A549 (cell line): Measurements from ENCODE around the gene ABCC6. TPM values are rescaled to one million over a fixed set of nuclear protein-coding genes. Genes with fewer than 3 reads are reported as not detected.
A peak's percentile ranks its signal among the peaks of the same experiment; 100 is the strongest.

Experiments used
- ATAC-seq, 2 experiments: fragments of 200-7000 bp in 1 of 2; fragments of >200 bp in 1 of 2; cut with Nextera tagmentation in 1 of 2; cut with Tn5 transposase in 1 of 2; 3 replicates each; pipeline versions ENCODE4 v1.8.0 to v1.9.1; 2018 to 2020; ENCODE audit warnings: mild to moderate bottlenecking in 1 of 2, moderate library complexity in 1 of 2
- CTCF ChIA-PET: fragments of 300-600 bp; sonication (Branson Sonifier 250); formaldehyde crosslinking; extraction: SDS; loops from one replicate; lab custom pipeline; 2021; ENCODE audit warnings: antibody characterized with exemption, inconsistent platforms; lab: Yijun Ruan, JAX
- POLR2A ChIA-PET: fragments of 350-600 bp; formaldehyde crosslinking; extraction: SDS; loops from one replicate; lab custom pipeline; 2021; ENCODE audit warnings: antibody characterized with exemption, inconsistent platforms; lab: Yijun Ruan, JAX
- DNase-seq, 2 experiments: peaks; one replicate each; pipeline versions ENCODE4 v3.0.0 to v3.0.0-alpha.2; 2011 to 2016; ENCODE audit warnings: low read depth in 1 of 2, low spot score in 1 of 2
- FAIRE-seq: peaks from 2 replicates; lab custom pipeline; 2011; peaks lifted over from hg19 to GRCh38; lab: Jason Lieb, UNC
- H3K27ac ChIP-seq, 2 experiments: fragments of >200 bp; sonication (Bioruptor Twin); formaldehyde crosslinking; 3 replicates each; pipeline ENCODE4 v1.5.1; 2016 to 2017
- H3K4me1 ChIP-seq: fragments of >200 bp; sonication (Bioruptor Twin); formaldehyde crosslinking; 3 replicates; pipeline ENCODE4 v1.6.1; 2016
- H3K4me2 ChIP-seq: fragments of >200 bp; sonication (Bioruptor Twin); formaldehyde crosslinking; 3 replicates; pipeline ENCODE4 v1.6.1; 2016
- H3K4me3 ChIP-seq: fragments of >200 bp; sonication (Bioruptor Twin); formaldehyde crosslinking; 3 replicates; pipeline ENCODE4 v1.5.1; 2016
- H3K9me3 ChIP-seq: fragments of >200 bp; sonication (Bioruptor Twin); formaldehyde crosslinking; 3 replicates; pipeline ENCODE4 v1.6.1; 2016
- CBX2 ChIP-seq: fragments of 200-600 bp; sonication (generic); IDR thresholded peaks from 2 replicates; pipeline ENCODE4 v1.6.1; 2016; ENCODE audit warnings: low read depth, mild to moderate bottlenecking, borderline replicate concordance
- CBX8 ChIP-seq: fragments of 200-600 bp; sonication (generic); IDR thresholded peaks from 2 replicates; pipeline ENCODE4 v1.6.1; 2016
- CHD2 ChIP-seq: fragments of 150-350 bp; IDR thresholded peaks from 2 replicates; pipeline ENCODE4 v1.6.1; 2014; ENCODE audit warnings: low read length; ENCODE audit not compliant: partially characterized antibody
- CHD4 ChIP-seq: fragments of 200-600 bp; sonication (generic); IDR thresholded peaks from 2 replicates; pipeline ENCODE4 v1.6.1; 2016; ENCODE audit warnings: antibody characterized with exemption, mild to moderate bottlenecking, borderline replicate concordance
- EP300 ChIP-seq, 2 experiments: fragments of >200 bp; sonication (Bioruptor Twin); formaldehyde crosslinking; IDR thresholded peaks; 2 replicates in 1 of 2; 3 replicates in 1 of 2; pipeline ENCODE4 v1.6.1; 2016 to 2017
- FOSB ChIP-seq: fragments of 250-450 bp; sonication (Bioruptor Pico); IDR thresholded peaks from 2 replicates; pipeline ENCODE4 v1.5.0; 2020; ENCODE audit warnings: mild to moderate bottlenecking, moderate library complexity
- FOSL2 ChIP-seq, 2 experiments: fragments of 450-650 bp in 1 of 2; fragments of >200 bp in 1 of 2; sonication (Bioruptor Twin) in 1 of 2; formaldehyde crosslinking; IDR thresholded peaks; 2 replicates each; pipeline versions ENCODE4 v1.5.0 to v1.6.1; 2016 to 2020; ENCODE audit warnings: mild to moderate bottlenecking in 1 of 2, moderate library complexity in 1 of 2
- HOXB5 ChIP-seq: fragments of 250-450 bp; sonication (Bioruptor Pico); IDR thresholded peaks from 2 replicates; pipeline ENCODE4 v1.5.0; 2020; ENCODE audit warnings: mild to moderate bottlenecking, moderate library complexity
- KDM5A ChIP-seq: fragments of 200-600 bp; sonication (generic); IDR thresholded peaks from 2 replicates; pipeline ENCODE4 v1.6.1; 2016; ENCODE audit warnings: antibody characterized with exemption, mild to moderate bottlenecking
- NFE2L2 ChIP-seq: fragments of 150-350 bp; conservative IDR thresholded peaks from 2 replicates; pipeline ENCODE4 v1.6.1; 2014; ENCODE audit warnings: low read length
- NPAS2 ChIP-seq: fragments of 250-450 bp; sonication (Bioruptor Pico); IDR thresholded peaks from 2 replicates; pipeline ENCODE4 v1.8.0; 2022; ENCODE audit warnings: mild to moderate bottlenecking, moderate library complexity, borderline replicate concordance
- NR3C1 ChIP-seq: fragments of >200 bp; sonication (Bioruptor Twin); formaldehyde crosslinking; IDR thresholded peaks from 3 replicates; pipeline ENCODE4 v1.6.1; 2017
- PHF8 ChIP-seq: fragments of 200-600 bp; sonication (generic); IDR thresholded peaks from 2 replicates; pipeline ENCODE4 v1.6.1; 2016; ENCODE audit warnings: low read depth, mild to moderate bottlenecking, antibody characterized with exemption, moderate library complexity, borderline replicate concordance
- RAD21 ChIP-seq, 2 experiments: fragments of >200 bp in 1 of 2; sonication (Bioruptor Twin) in 1 of 2; formaldehyde crosslinking in 1 of 2; IDR thresholded peaks in 1 of 2; conservative IDR thresholded peaks in 1 of 2; 2 replicates in 1 of 2; 3 replicates in 1 of 2; pipeline ENCODE4 v1.6.1; 2012 to 2018; ENCODE audit warnings: inconsistent platforms in 1 of 2
- RCOR1 ChIP-seq: fragments of 150-350 bp; IDR thresholded peaks from 2 replicates; pipeline ENCODE4 v1.6.1; 2014; ENCODE audit warnings: antibody characterized with exemption, low read length, low read depth
- SREBF2 ChIP-seq: fragments of 450-650 bp; IDR thresholded peaks from 2 replicates; pipeline ENCODE4 v1.6.1; 2014; ENCODE audit warnings: mild to moderate bottlenecking, moderate library complexity
- TFCP2L1 ChIP-seq: fragments of 250-450 bp; sonication (Bioruptor Pico); IDR thresholded peaks from 2 replicates; pipeline ENCODE4 v1.5.0; 2021; ENCODE audit warnings: mild to moderate bottlenecking
- ZC3H11A ChIP-seq: fragments of 450-650 bp; IDR thresholded peaks from 2 replicates; pipeline ENCODE4 v1.6.1; 2014; ENCODE audit warnings: antibody characterized with exemption, mild to moderate bottlenecking
- ZFP36 ChIP-seq: fragments of 450-650 bp; IDR thresholded peaks from 2 replicates; pipeline ENCODE4 v1.6.1; 2014; ENCODE audit warnings: borderline replicate concordance; ENCODE audit not compliant: partially characterized antibody
- ZSCAN20 ChIP-seq: fragments of 250-450 bp; sonication (Bioruptor Pico); IDR thresholded peaks from 2 replicates; pipeline ENCODE4 v1.8.0; 2022; ENCODE audit warnings: mild to moderate bottlenecking, moderate library complexity
- WGBS: methylation state at CpG from one replicate; pipeline ENCODE4 v1.1.6; 2017; ENCODE audit errors: missing lambda C conversion rate; 5-methylcytosine and 5-hydroxymethylcytosine counted together
- polyA plus RNA-seq, 4 experiments: library from polyadenylated mRNA; depleted of rRNA in 3 of 4; stranded (reverse); fragments of >200 nt; fragmentation: RNase III in 1 of 4; extraction: RNeasy Plus Mini Kit Qiagen cat#74134 plus additional on column Dnase treatment in 1 of 4; gene quantifications; 2 replicates in 3 of 4; 3 replicates in 1 of 4; pipeline ENCODE4 v1.2.3, GENCODE V29; 2011 to 2017
- TF ChIP-seq, protein P1 (sequence below): fragments of 250-450 bp; sonication (Bioruptor Pico); IDR thresholded peaks from 2 replicates; pipeline ENCODE4 v1.5.0; 2021; ENCODE audit warnings: mild to moderate bottlenecking, moderate library complexity, borderline replicate concordance
- TF ChIP-seq, protein P2 (sequence below): IDR thresholded peaks from 2 replicates; pipeline ENCODE4 v1.6.1; 2012
- TF ChIP-seq, protein P3 (sequence below): fragments of >200 bp; sonication (Bioruptor Twin); formaldehyde crosslinking; IDR thresholded peaks from 3 replicates; pipeline ENCODE4 v1.5.1; 2016
- TF ChIP-seq, protein P4 (sequence below): fragments of 250-450 bp; sonication (Bioruptor Pico); IDR thresholded peaks from 2 replicates; pipeline ENCODE4 v1.5.0; 2020; ENCODE audit warnings: low read depth, mild to moderate bottlenecking, moderate library complexity

The ABCC6 gene
- polyA plus RNA-seq, 2 of the 4 experiments (the other 2 are of a cell fraction): 3.6 to 5.0 TPM

DNA sequence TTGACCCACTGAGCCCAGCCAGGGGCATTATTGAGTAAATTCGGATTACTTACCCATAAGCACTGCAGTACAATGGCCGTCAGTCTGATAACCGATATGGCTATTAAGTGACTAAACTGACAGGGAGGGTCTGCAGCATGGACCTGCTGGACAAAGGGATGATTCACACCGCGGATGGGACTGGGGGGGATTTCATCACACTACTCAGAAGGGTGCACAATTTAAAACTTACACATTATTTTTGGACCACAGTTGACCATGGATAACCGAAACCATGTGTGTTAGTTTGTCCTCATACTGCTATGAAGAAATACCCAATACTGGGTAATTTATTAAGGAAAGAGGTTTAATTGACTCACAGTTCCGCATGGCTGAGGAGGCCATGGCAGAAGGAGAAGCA is 106.5 kb downstream of the ABCC6 start:
- ATAC-seq (no peak), DNase-seq (no peak), FAIRE-seq (no peak)
- 95% methylated on average over 7 of the region's 7 CpGs for WGBS
- H3K9me3 ChIP-seq: peaks cover 3% of the 10 kb centered on the region; the same call in 1 of the 3 replicates
- H3K4me2 ChIP-seq: no peak overlapping the region
- TF ChIP-seq SREBF2 (no peak), FOSL2 (IDR thresholded peaks at IDR 0.05) (no peak), FOSL2 (CRISPR knock-in tag; IDR thresholded peaks at IDR 0.05) (no peak), CHD2 (no peak), EP300 (IDR thresholded peaks at IDR 0.05) (no peak), CBX8 (no peak)
- no peak overlapping the region for H3K4me3 ChIP-seq
- POLR2A ChIA-PET: no interaction called here
- CTCF ChIA-PET: interaction anchor here (0.5 to 1.4 kb wide), 2 partner anchors 10 to 11 kb away, joined by 3 to 6 read pairs; no protein-coding TSS in a partner anchor
- H3K4me1 ChIP-seq: no peaks in the 10 kb centered on the region
- H3K27ac ChIP-seq: no peak overlapping the region

DNA sequence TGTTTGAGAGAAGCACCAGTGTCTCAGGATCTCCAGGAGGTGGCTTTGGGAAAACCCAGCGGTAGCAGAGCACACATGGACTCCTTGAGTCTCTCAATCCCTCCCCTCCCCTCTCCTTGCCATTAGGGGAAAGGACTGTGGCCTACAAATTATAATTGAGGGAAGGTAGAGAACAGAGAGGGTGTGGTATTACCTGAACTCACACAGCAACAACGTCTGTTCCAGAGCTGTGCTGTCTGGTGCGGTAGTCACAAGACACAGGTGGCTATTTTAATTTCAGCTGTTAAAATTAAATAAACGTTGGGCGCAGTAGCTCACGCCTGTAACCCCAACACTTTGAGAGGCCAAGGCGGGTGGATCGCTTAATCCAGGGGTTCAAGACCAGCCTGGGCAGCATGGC is 110.2 kb downstream of the ABCC6 start:
- FAIRE-seq (no peak), ATAC-seq (no peak), DNase-seq (no peak)
- 93% methylated on average over 8 of the region's 8 CpGs for WGBS
- TF ChIP-seq HOXB5 (CRISPR knock-in tag): no peak
- peak; percentile 16; the same call in 1 of the 2 replicates for TF ChIP-seq CHD4
- no peak for TF ChIP-seq TFCP2L1 (CRISPR knock-in tag)
- TF ChIP-seq ZFP36: peak; percentile 60
- POLR2A ChIA-PET: no interaction called here
- no peak overlapping the region for H3K4me2 ChIP-seq
- no peak overlapping the region for H3K4me3 ChIP-seq
- H3K9me3 ChIP-seq: peaks cover 2% of the 10 kb centered on the region; the same call in 1 of the 3 replicates
- H3K27ac ChIP-seq: no peak overlapping the region
- H3K4me1 ChIP-seq: no peaks in the 10 kb centered on the region
- CTCF ChIA-PET: no interaction called here

DNA sequence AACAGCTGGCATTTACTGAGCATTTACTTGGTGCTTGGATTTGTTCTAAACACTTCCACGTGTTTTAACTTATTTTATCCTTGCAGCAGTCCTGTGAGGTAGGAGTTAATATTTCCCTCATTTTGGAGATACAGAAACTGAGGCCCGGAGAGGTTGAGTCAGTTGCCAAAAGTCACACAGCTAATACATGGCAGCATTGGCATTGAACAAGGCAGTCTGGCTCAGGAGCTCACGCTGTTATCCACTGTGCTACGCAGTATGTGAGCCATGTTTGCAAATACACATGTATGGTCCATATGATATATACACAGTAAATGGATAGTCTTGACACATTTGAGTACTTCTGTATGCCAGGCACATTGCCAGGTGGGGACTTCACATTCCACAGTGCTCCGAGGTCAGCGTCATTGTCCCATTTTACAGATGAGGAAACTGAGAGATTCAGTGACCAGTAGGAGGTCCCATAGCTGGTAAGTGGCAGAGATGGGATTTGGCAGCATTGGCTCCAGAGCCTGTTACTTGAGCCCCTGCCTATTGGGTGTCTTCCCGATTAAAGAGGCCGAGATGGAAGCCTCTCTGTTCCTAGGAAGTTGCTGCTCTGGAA is 110.7 kb downstream of the ABCC6 start:
- 83% methylated on average over 8 of the region's 8 CpGs for WGBS
- CTCF ChIA-PET: interaction anchor here (0.5 to 1.8 kb wide), 3 partner anchors 70 to 356 kb away, joined by 3 to 4 read pairs (median 3); no protein-coding TSS in a partner anchor
- ATAC-seq: no peak

DNA sequence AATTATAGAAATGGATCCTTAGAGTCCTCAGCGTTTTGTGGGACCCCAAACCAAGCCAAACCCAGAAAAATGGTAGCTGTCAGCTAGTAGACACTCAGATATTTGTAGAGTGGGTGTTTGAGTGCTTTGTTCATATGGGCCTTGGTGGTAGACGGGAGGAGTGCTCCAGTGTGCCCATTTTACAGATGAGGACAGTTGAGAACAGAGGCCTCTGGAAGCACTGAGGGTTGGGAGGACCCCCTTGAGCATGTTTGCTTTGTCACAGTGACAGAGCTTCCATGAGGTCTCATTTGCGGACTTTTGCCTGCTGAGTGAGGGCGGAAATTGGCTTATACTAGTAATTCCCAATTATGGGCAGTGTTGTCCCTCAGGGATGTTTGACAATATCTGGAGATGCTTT is 111.7 kb downstream of the ABCC6 start:
- FAIRE-seq (no peak), ATAC-seq (no peak), DNase-seq (no peak)
- 90% methylated on average over 4 of the region's 4 CpGs for WGBS
- Histone ChIP-seq H3K4me3 (no peak overlapping the region), H3K4me2 (no peak overlapping the region), H3K4me1 (no peaks in the 10 kb centered on the region), H3K27ac (no peak overlapping the region), H3K9me3 (no peaks in the 10 kb centered on the region)
- POLR2A ChIA-PET: no interaction called here
- CTCF ChIA-PET: interaction anchor here (1.3 to 1.8 kb wide), 3 partner anchors 8 to 237 kb away, joined by 4 to 5 read pairs (median 4); no protein-coding TSS in a partner anchor
- TF ChIP-seq NPAS2 (CRISPR knock-in tag) (no peak), ZSCAN20 (CRISPR knock-in tag) (no peak), NFE2L2 (no peak), CBX2 (no peak), RAD21 (conservative IDR thresholded peaks at IDR 0.05 in 1 of 2, IDR thresholded peaks at IDR 0.05 in 1 of 2) (no peak), ZC3H11A (no peak), NR3C1 (no peak), KDM5A (no peak), PHF8 (no peak), FOSB (no peak), CHD4 (0 out of 2 replicates have a peak, but pooled peaks have one; percentile 24), HOXB5 (CRISPR knock-in tag) (no peak)
- TF ChIP-seq, protein P1, sequence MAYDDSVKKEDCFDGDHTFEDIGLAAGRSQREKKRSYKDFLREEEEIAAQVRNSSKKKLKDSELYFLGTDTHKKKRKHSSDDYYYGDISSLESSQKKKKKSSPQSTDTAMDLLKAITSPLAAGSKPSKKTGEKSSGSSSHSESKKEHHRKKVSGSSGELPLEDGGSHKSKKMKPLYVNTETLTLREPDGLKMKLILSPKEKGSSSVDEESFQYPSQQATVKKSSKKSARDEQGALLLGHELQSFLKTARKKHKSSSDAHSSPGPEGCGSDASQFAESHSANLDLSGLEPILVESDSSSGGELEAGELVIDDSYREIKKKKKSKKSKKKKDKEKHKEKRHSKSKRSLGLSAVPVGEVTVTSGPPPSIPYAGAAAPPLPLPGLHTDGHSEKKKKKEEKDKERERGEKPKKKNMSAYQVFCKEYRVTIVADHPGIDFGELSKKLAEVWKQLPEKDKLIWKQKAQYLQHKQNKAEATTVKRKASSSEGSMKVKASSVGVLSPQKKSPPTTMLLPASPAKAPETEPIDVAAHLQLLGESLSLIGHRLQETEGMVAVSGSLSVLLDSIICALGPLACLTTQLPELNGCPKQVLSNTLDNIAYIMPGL (CRISPR knock-in tag): no peak
- TF ChIP-seq, protein P2, sequence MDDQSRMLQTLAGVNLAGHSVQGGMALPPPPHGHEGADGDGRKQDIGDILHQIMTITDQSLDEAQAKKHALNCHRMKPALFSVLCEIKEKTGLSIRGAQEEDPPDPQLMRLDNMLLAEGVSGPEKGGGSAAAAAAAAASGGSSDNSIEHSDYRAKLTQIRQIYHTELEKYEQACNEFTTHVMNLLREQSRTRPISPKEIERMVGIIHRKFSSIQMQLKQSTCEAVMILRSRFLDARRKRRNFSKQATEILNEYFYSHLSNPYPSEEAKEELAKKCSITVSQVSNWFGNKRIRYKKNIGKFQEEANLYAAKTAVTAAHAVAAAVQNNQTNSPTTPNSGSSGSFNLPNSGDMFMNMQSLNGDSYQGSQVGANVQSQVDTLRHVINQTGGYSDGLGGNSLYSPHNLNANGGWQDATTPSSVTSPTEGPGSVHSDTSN: no peak
- TF ChIP-seq, protein P3, sequence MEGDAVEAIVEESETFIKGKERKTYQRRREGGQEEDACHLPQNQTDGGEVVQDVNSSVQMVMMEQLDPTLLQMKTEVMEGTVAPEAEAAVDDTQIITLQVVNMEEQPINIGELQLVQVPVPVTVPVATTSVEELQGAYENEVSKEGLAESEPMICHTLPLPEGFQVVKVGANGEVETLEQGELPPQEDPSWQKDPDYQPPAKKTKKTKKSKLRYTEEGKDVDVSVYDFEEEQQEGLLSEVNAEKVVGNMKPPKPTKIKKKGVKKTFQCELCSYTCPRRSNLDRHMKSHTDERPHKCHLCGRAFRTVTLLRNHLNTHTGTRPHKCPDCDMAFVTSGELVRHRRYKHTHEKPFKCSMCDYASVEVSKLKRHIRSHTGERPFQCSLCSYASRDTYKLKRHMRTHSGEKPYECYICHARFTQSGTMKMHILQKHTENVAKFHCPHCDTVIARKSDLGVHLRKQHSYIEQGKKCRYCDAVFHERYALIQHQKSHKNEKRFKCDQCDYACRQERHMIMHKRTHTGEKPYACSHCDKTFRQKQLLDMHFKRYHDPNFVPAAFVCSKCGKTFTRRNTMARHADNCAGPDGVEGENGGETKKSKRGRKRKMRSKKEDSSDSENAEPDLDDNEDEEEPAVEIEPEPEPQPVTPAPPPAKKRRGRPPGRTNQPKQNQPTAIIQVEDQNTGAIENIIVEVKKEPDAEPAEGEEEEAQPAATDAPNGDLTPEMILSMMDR: no peak

More for the DNA sequence above, 110.7 kb downstream of the ABCC6 start:
- H3K4me3 ChIP-seq: no peak overlapping the region
- no peak for TF ChIP-seq CBX8
- peak; percentile 87 for TF ChIP-seq ZFP36
- TF ChIP-seq, protein P4, sequence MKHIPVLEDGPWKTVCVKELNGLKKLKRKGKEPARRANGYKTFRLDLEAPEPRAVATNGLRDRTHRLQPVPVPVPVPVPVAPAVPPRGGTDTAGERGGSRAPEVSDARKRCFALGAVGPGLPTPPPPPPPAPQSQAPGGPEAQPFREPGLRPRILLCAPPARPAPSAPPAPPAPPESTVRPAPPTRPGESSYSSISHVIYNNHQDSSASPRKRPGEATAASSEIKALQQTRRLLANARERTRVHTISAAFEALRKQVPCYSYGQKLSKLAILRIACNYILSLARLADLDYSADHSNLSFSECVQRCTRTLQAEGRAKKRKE (CRISPR knock-in tag): no peak
- peak; percentile 59; the same call in 1 of the 2 replicates for TF ChIP-seq CHD4
- TF ChIP-seq RCOR1: no peak
- H3K27ac ChIP-seq: no peak overlapping the region
- no peak for FAIRE-seq
- no peak overlapping the region for H3K4me2 ChIP-seq
- H3K4me1 ChIP-seq: no peaks in the 10 kb centered on the region
- no peaks in the 10 kb centered on the region for H3K9me3 ChIP-seq
- no peak for DNase-seq
- POLR2A ChIA-PET: no interaction called here
